ENCODE measurements around the gene URB1.

URB1 gene

GRCh38 chr21:32413015-32413504 lies 20.2 kb upstream of the URB1 start:
- DNase-seq (ENCODE audit: low read depth): no peak
- H3K4me3 ChIP-seq (ENCODE audit: low read depth, low read length): no peak overlapping the region
- TF ChIP-seq CTCF (IDR thresholded peaks at IDR 0.05; ENCODE audit: low read depth, low read length) (no peak), MYC (IDR thresholded peaks at IDR 0.05; ENCODE audit: low read depth, low read length) (no peak), POLR2A (IDR thresholded peaks at IDR 0.05; ENCODE audit: extremely low read depth, insufficient read length) (no peak)
- TF ChIP-seq, protein P1, sequence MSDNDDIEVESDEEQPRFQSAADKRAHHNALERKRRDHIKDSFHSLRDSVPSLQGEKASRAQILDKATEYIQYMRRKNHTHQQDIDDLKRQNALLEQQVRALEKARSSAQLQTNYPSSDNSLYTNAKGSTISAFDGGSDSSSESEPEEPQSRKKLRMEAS (IDR thresholded peaks at IDR 0.05; ENCODE audit: low read depth, low read length): no peak

DNA sequence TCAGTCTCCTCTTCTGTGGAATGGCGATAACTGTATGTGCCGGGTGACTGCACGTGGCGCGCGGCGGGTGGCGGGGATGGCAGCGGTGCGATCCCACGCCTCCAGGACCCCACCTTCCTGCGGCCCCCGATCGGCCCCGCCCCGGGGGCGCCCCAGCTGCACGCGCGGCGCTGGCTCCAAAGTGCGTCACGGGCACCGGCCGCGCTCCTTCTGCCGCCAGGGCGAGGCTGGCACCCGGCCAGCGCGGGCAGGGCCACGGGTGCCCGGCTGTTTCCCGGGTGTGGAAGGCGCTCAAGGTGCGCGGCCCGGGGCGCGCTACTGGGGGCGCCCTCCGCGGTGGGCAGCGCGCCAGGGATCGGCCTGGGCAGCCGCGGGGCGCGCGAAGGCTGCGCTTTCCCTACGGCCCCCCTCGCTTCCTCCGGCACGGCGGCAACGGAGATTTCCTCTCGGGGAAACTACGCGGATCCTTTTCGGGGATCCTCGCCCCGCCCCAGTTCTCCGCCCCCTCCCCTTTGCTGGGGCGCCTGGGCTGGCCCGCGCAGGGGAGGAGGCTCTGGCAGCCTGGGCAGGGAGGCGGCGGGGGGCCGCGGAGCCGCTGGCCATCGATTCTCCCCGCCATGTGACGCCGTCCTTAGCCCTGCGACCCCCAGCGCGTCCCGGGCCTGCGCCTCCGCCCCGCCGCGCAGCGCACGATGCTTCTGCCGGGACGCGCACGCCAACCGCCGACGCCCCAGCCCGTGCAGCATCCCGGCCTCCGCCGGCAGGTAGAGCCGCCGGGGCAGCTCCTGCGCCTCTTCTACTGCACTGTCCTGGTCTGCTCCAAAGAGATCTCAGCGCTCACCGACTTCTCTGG lies 19.6 kb upstream of the URB1 start, which contains the start of gene EVA1C:
EVA1C (plus strand) TSS at position 545 of the 853 bp plus-strand sequence; CDS start at position 693, 148 bp downstream.
- no peak within 1 kb of the TSS for H3K4me3 ChIP-seq (ENCODE audit: low read depth, low read length)
- DNase-seq (ENCODE audit: low read depth): no peak
- TF ChIP-seq MYC (IDR thresholded peaks at IDR 0.05; ENCODE audit: low read depth, low read length) (no peak), CTCF (IDR thresholded peaks at IDR 0.05; ENCODE audit: low read depth, low read length) (no peak), POLR2A (IDR thresholded peaks at IDR 0.05; ENCODE audit: extremely low read depth, insufficient read length) (no peak)
- TF ChIP-seq, protein P1 (IDR thresholded peaks at IDR 0.05; ENCODE audit: low read depth, low read length): no peak

DNA sequence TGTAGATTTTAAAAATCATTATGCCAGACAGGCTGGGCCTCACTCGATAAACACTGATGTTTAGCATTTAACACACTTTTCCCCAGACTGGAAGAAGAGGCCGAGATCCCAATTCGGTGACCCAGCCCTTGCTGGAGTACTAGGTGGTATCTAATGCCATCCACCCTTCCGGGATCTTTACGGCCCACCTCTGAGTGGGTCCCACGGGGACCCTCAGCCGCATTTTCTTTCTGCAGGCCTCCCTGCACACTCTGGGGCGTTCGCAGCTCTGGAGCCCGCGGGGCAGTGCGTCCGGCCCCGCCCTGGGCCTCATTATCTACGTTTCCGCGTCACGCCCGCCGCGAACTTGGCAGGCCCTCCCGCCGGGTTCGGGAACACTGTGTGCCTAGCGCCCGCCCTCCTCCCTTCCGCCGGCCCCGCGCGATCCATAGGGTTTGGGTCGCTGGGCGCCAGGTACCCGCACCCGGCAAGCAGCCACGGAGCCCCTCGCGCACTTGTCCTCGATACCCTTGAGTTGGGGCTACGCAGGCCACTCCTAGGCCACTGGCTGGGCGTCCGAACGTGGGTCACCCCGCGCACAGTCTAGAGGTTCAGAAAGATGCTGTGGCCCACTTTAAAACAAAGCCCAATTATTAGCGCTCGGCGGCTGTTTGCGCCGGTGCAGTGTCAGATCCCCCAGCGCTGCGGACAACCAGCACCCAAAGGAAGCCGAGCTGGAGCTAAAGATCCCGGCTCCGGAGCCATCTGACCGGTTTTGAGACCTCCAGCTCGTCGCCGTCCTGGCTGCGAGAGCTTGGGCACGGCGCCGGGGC lies 18.7 kb upstream of the URB1 start:
- no peak overlapping the region for H3K4me3 ChIP-seq (ENCODE audit: low read depth, low read length)
- no peak for TF ChIP-seq POLR2A (IDR thresholded peaks at IDR 0.05; ENCODE audit: extremely low read depth, insufficient read length)
- no peak for TF ChIP-seq CTCF (IDR thresholded peaks at IDR 0.05; ENCODE audit: low read depth, low read length)
- no peak for TF ChIP-seq MYC (IDR thresholded peaks at IDR 0.05; ENCODE audit: low read depth, low read length)
- TF ChIP-seq, protein P1 (IDR thresholded peaks at IDR 0.05; ENCODE audit: low read depth, low read length): no peak
- DNase-seq (ENCODE audit: low read depth): no peak

DNA sequence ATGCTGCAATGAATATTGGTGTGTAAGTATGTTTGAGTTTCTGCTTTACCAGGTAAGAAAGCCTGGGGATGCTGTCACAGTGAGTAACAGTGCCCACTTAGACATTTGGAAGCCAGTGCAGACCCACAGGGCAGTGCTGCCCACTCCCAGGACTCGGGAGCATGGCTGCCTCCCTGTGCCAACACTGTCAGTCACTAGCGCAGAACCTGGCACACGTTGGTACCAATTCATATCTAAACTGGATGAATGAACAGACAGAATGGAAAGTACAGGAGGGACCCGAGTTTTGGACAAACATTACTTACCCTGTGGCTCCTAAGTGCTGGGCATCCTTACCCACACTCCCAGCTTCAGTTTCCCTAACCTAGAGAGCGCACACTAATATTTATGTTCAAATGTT lies 18.1 kb upstream of the URB1 start:
- no peak for DNase-seq (ENCODE audit: low read depth)
- no peak overlapping the region for H3K4me3 ChIP-seq (ENCODE audit: low read depth, low read length)
- TF ChIP-seq CTCF (IDR thresholded peaks at IDR 0.05; ENCODE audit: low read depth, low read length): no peak
- no peak for TF ChIP-seq POLR2A (IDR thresholded peaks at IDR 0.05; ENCODE audit: extremely low read depth, insufficient read length)
- no peak for TF ChIP-seq MYC (IDR thresholded peaks at IDR 0.05; ENCODE audit: low read depth, low read length)
- TF ChIP-seq, protein P1 (IDR thresholded peaks at IDR 0.05; ENCODE audit: low read depth, low read length): no peak

- DNase-seq (ENCODE audit: low read depth): no peak
- no peak overlapping the region for H3K4me3 ChIP-seq (ENCODE audit: low read depth, low read length)
- no peak for TF ChIP-seq CTCF (IDR thresholded peaks at IDR 0.05; ENCODE audit: low read depth, low read length)
- TF ChIP-seq POLR2A (IDR thresholded peaks at IDR 0.05; ENCODE audit: extremely low read depth, insufficient read length): no peak
Observed at GRCh38 chr21:32410291-32410690, 17.5 kb upstream of the URB1 start.

Data from NB4 (cell line).